C4-2B (cell line): ENCODE measurements around the gene FBXL2.

Experiments used
- ZFX ChIP-seq: fragments of 450-650 bp; IDR thresholded peaks from 2 replicates; pipeline ENCODE4 v1.6.1; 2017
- TF ChIP-seq, protein P1 (sequence below): fragments of 450-650 bp; conservative IDR thresholded peaks from 2 replicates; pipeline ENCODE4 v1.5.1; 2017; ENCODE audit warnings: mild to moderate bottlenecking

DNA sequence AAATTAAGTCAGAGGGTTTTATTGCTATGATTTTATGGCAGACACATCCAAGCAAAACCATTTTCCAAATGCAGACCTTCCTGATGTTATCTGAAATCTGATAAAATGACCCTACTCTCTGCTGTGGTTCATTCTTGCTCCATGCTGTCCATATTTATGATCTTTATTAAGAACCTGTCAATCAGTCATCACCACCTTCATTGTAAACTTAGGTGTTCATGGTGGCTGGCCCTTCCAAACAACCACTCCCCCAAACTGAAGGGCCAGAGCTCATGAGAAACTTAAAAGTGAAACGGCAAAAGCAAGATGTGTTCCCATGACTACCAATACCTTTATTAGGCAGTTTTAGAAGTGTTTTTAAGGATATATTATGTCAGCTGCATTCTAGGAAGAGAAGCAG, 109.4 kb downstream of the FBXL2 start:
- TF ChIP-seq, protein P1, sequence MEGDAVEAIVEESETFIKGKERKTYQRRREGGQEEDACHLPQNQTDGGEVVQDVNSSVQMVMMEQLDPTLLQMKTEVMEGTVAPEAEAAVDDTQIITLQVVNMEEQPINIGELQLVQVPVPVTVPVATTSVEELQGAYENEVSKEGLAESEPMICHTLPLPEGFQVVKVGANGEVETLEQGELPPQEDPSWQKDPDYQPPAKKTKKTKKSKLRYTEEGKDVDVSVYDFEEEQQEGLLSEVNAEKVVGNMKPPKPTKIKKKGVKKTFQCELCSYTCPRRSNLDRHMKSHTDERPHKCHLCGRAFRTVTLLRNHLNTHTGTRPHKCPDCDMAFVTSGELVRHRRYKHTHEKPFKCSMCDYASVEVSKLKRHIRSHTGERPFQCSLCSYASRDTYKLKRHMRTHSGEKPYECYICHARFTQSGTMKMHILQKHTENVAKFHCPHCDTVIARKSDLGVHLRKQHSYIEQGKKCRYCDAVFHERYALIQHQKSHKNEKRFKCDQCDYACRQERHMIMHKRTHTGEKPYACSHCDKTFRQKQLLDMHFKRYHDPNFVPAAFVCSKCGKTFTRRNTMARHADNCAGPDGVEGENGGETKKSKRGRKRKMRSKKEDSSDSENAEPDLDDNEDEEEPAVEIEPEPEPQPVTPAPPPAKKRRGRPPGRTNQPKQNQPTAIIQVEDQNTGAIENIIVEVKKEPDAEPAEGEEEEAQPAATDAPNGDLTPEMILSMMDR, result no peak
- no peak for TF ChIP-seq ZFX
